Lower lobe of right lung (tissue), 2 donors: ENCODE data around the gene EXOC4. TPM values are rescaled to one million over a fixed set of nuclear protein-coding genes. Genes with fewer than 3 reads are reported as not detected.

Experiments used
- ATAC-seq, 2 donors: fragments of 200-7000 bp; cut with Tn5 transposase; one replicate each; pipeline ENCODE4 v1.9.1; 2020 to 2022; ENCODE audit warnings: mild to moderate bottlenecking in 2 of 2, moderate library complexity in 2 of 2
- DNase-seq: peaks from one replicate; pipeline ENCODE4 v3.0.0-alpha.2; 2020
- H3K27ac ChIP-seq: fragments of 200-600 bp; one replicate; pipeline ENCODE4 v1.8.0; 2022
- H3K27me3 ChIP-seq: fragments of 200-600 bp; one replicate; pipeline ENCODE4 v1.8.0; 2022; ENCODE audit warnings: low read depth
- H3K36me3 ChIP-seq: fragments of 200-600 bp; one replicate; pipeline ENCODE4 v1.8.0; 2022; ENCODE audit warnings: mild to moderate bottlenecking
- H3K4me1 ChIP-seq: fragments of 200-600 bp; one replicate; pipeline ENCODE4 v1.8.0; 2022
- H3K4me3 ChIP-seq: fragments of 200-600 bp; one replicate; pipeline ENCODE4 v1.8.0; 2022; ENCODE audit warnings: mild to moderate bottlenecking
- H3K9me3 ChIP-seq: fragments of 200-600 bp; one replicate; pipeline ENCODE4 v1.8.0; 2022
- CTCF ChIP-seq: fragments of 200-600 bp; IDR thresholded peaks from one replicate; pipeline ENCODE4 v1.8.0; 2022; ENCODE audit warnings: antibody characterized with exemption, mild to moderate bottlenecking
- intact Hi-C: fragments of 100-400 bp; cut with DNase I; formaldehyde crosslinking; loops from one replicate; pipeline ENCODE4 v1.11.0; 2022
- total RNA-seq: library from RNA; stranded (reverse); fragmentation: NEBNext Ultra II Directional; extraction: Animal tissue kit (Norgen Biotek cat#: 25700); gene quantifications from one replicate; pipeline ENCODE4 v1.2.1, GENCODE V29; 2021
- donor health status: DM: no; HTN: yes; CAD: no; lungs with severe emphysema.

The EXOC4 gene
- total RNA-seq, 1 donor from 2014 or later, result 80.2 TPM

- intact Hi-C loops, result no loop called here
- no peaks in the 10 kb centered on the region for H3K9me3 ChIP-seq
- TF ChIP-seq CTCF, result no peak
These were observed 330.8 kb downstream of the EXOC4 start for GRCh38 chr7:133583545-133584171.

GRCh38 chr7:133584956-133585668 is 332.2 kb downstream of the EXOC4 start:
- H3K9me3 ChIP-seq, result no peaks in the 10 kb centered on the region
- H3K27me3 ChIP-seq, result no peaks in the 10 kb centered on the region
- no peaks in the 10 kb centered on the region for H3K4me1 ChIP-seq
- H3K36me3 ChIP-seq, result no peaks in the 10 kb centered on the region
- DNase-seq (no peak), ATAC-seq (no peak)
- intact Hi-C loops, result no loop called here
- TF ChIP-seq CTCF, result no peak
- H3K4me3 ChIP-seq, result no peak overlapping the region
- H3K27ac ChIP-seq, result no peak overlapping the region

More at GRCh38 chr7:133583545-133584171, 330.8 kb downstream of the EXOC4 start:
- DNase-seq (no peak), ATAC-seq (no peak)
- Histone ChIP-seq H3K27ac (no peak overlapping the region), H3K36me3 (no peaks in the 10 kb centered on the region), H3K4me1 (no peaks in the 10 kb centered on the region), H3K4me3 (no peak overlapping the region), H3K27me3 (no peaks in the 10 kb centered on the region)

- intact Hi-C loops, result no loop called here
- Histone ChIP-seq H3K27ac (no peak overlapping the region), H3K27me3 (no peaks in the 10 kb centered on the region), H3K4me3 (no peak overlapping the region), H3K9me3 (no peaks in the 10 kb centered on the region), H3K4me1 (no peaks in the 10 kb centered on the region), H3K36me3 (no peaks in the 10 kb centered on the region)
- ATAC-seq, result no peak
- DNase-seq, result no peak
- TF ChIP-seq CTCF, result no peak
These were observed 333.4 kb downstream of the EXOC4 start for GRCh38 chr7:133586253-133586652.

- no peak for TF ChIP-seq CTCF
- no peak for DNase-seq
- no peaks in the 10 kb centered on the region for H3K9me3 ChIP-seq
- intact Hi-C loops, result no loop called here
- no peaks in the 10 kb centered on the region for H3K36me3 ChIP-seq
- H3K27ac ChIP-seq, result no peak overlapping the region
- ATAC-seq, result no peak
- no peaks in the 10 kb centered on the region for H3K27me3 ChIP-seq
- no peaks in the 10 kb centered on the region for H3K4me1 ChIP-seq
- H3K4me3 ChIP-seq, result no peak overlapping the region
These were observed 335.0 kb downstream of the EXOC4 start for GRCh38 chr7:133587903-133588302.

GRCh38 chr7:133590795-133591194 is 337.9 kb downstream of the EXOC4 start:
- Histone ChIP-seq H3K4me3 (no peak overlapping the region), H3K27ac (no peak overlapping the region), H3K4me1 (no peaks in the 10 kb centered on the region), H3K36me3 (no peaks in the 10 kb centered on the region), H3K27me3 (no peaks in the 10 kb centered on the region), H3K9me3 (no peaks in the 10 kb centered on the region)
- intact Hi-C loops, result no loop called here
- DNase-seq (no peak), ATAC-seq (no peak)
- TF ChIP-seq CTCF, result no peak
